H1 (cell line): ENCODE measurements around the gene TBC1D24.
"Not testable (repeated sequence)": the region's sequence is repeated elsewhere in the genome, so short reads cannot be mapped to it uniquely, and the experiment has no call there.

Experiments
- BRCA1 ChIP-seq: IDR thresholded peaks from 2 replicates; pipeline ENCODE4 v1.6.1; 2012; ENCODE audit warnings: low read depth, low read length, improper control_type of control experiment
- EP300 ChIP-seq, 2 experiments: IDR thresholded peaks; 1 replicate in 1 of 2; 2 replicates in 1 of 2; pipeline ENCODE4 v1.6.1; 2011 to 2012; ENCODE audit warnings: low read depth in 2 of 2, low read length in 2 of 2, mild to moderate bottlenecking in 2 of 2, borderline replicate concordance in 1 of 2, inconsistent platforms in 1 of 2, moderate library complexity in 1 of 2
- POLR2A ChIP-seq, 2 experiments: IDR thresholded peaks; 1 replicate in 1 of 2; 2 replicates in 1 of 2; pipeline ENCODE4 v1.6.1; 2011; ENCODE audit warnings: low read depth in 2 of 2, low read length in 2 of 2, mild to moderate bottlenecking in 2 of 2; ENCODE audit errors: control extremely low read depth in 1 of 2

GRCh38 chr16:2554709-2555425, 79.9 kb downstream of the TBC1D24 start:
- TF ChIP-seq EP300 (IDR thresholded peaks at IDR 0.05; ENCODE audit: borderline replicate concordance in 1 of 2, low read depth in 2 of 2, low read length in 2 of 2); BRCA1; POLR2A (IDR thresholded peaks at IDR 0.05; ENCODE audit: control extremely low read depth in 1 of 2, low read depth in 2 of 2, low read length in 2 of 2): not testable (repeated sequence)
